HepG2 (cell line): ENCODE measurements around the gene FGF14. TPM values are rescaled to one million over a fixed set of nuclear protein-coding genes. Genes with fewer than 3 reads are reported as not detected.

Experiments
- ATAC-seq: fragments of 200-7000 bp; cut with Tn5 transposase; 3 replicates; pipeline ENCODE4 v1.9.1; 2020; ENCODE audit warnings: mild to moderate bottlenecking, moderate library complexity
- BruUV-seq: library from RNA; stranded (reverse); fragments of 400-500 nt; replicated peaks from 2 replicates; lab custom pipeline; 2021; lab: Mats Ljungman, UMichigan
- CTCF ChIA-PET: fragments of 300-600 bp; formaldehyde crosslinking; extraction: SDS; loops from one replicate; lab custom pipeline; 2021; ENCODE audit warnings: low total read pairs, inconsistent platforms, low intra/inter-chr PET ratio; lab: Yijun Ruan, JAX
- POLR2A ChIA-PET: fragments of 350-600 bp; sonication (Branson Sonifier 250); formaldehyde crosslinking; loops from one replicate; lab custom pipeline; 2020; ENCODE audit warnings: antibody characterized with exemption, inconsistent platforms; lab: Yijun Ruan, JAX
- DNase-seq: peaks from one replicate; pipeline ENCODE4 v3.0.0-alpha.2; 2015; ENCODE audit warnings: low spot score
- FAIRE-seq: peaks from 3 replicates; lab custom pipeline; 2011; peaks lifted over from hg19 to GRCh38; lab: Jason Lieb, UNC
- H2AFZ ChIP-seq: one replicate; pipeline ENCODE4 v1.6.1; 2011; ENCODE audit warnings: low read length, inconsistent platforms
- H3K27ac ChIP-seq: fragments of 300-600 bp; 3 replicates; pipeline ENCODE4 v1.8.0; 2011; ENCODE audit warnings: mixed run types, mild to moderate bottlenecking, mixed read lengths, low read length, inconsistent platforms; ENCODE audit not compliant: insufficient read depth; ENCODE audit errors: extremely low read length
- H3K27me3 ChIP-seq, 2 experiments: fragments of 200-600 bp in 1 of 2; 2 replicates in 1 of 2; 3 replicates in 1 of 2; pipeline versions ENCODE4 v1.6.0 to v1.8.0; 2011; ENCODE audit warnings: low read length in 2 of 2, mild to moderate bottlenecking in 2 of 2, moderate library complexity in 2 of 2, inconsistent platforms in 1 of 2; ENCODE audit not compliant: insufficient read depth in 2 of 2, control insufficient read depth in 1 of 2
- H3K36me3 ChIP-seq, 2 experiments: fragments of 200-600 bp in 1 of 2; replicated peaks in 1 of 2; 2 replicates in 1 of 2; 3 replicates in 1 of 2; pipeline versions ENCODE4 v1.5.1 to v1.8.0; 2011; ENCODE audit warnings: low read length in 2 of 2, inconsistent platforms in 1 of 2; ENCODE audit not compliant: insufficient read depth in 2 of 2, control insufficient read depth in 1 of 2
- H3K4me1 ChIP-seq: 2 replicates; pipeline ENCODE4 v1.5.1; 2012; ENCODE audit warnings: low read length, inconsistent platforms; ENCODE audit not compliant: insufficient read depth
- H3K4me2 ChIP-seq: 2 replicates; pipeline ENCODE4 v1.6.0; 2011; ENCODE audit warnings: low read depth, low read length, inconsistent platforms
- H3K4me3 ChIP-seq, 3 experiments: fragments of 200-600 bp in 1 of 3; sonication (generic), shearing (Covaris generic) in 1 of 3; replicated peaks in 1 of 3; 2 replicates each; pipeline ENCODE4 v1.5.1; 2011 to 2016; ENCODE audit warnings: low read length in 3 of 3, inconsistent platforms in 2 of 3, low read depth in 2 of 3, mild to moderate bottlenecking in 2 of 3, control low read depth in 1 of 3, mixed read lengths in 1 of 3; ENCODE audit not compliant: insufficient read depth in 1 of 3
- H3K79me2 ChIP-seq: one replicate; pipeline ENCODE4 v1.6.1; 2011; ENCODE audit warnings: low read length, inconsistent platforms; ENCODE audit not compliant: insufficient read depth
- H3K9ac ChIP-seq: 2 replicates; pipeline ENCODE4 v1.6.0; 2011; ENCODE audit warnings: mild to moderate bottlenecking, low read depth, low read length, inconsistent platforms; ENCODE audit not compliant: insufficient read depth
- H3K9me3 ChIP-seq: 2 replicates; pipeline ENCODE4 v1.5.1; 2012; ENCODE audit warnings: mild to moderate bottlenecking, low read length
- H4K20me1 ChIP-seq: 2 replicates; pipeline ENCODE4 v1.6.0; 2011; ENCODE audit warnings: inconsistent platforms, mild to moderate bottlenecking, low read length, moderate library complexity; ENCODE audit not compliant: insufficient read depth
- NCOA5 ChIP-seq: sonication (generic); formaldehyde crosslinking; IDR thresholded peaks from 2 replicates; pipeline ENCODE4 v1.4.0; 2020; ENCODE audit warnings: missing genetic modification reagents
- POLR2AphosphoS2 ChIP-seq: IDR thresholded peaks from 2 replicates; pipeline ENCODE4 v1.6.1; 2011; ENCODE audit warnings: low read depth, low read length, improper control_type of control experiment
- SRY ChIP-seq: sonication (generic); formaldehyde crosslinking; IDR thresholded peaks from 2 replicates; pipeline ENCODE4 v1.8.0; 2022; ENCODE audit warnings: mild to moderate bottlenecking, missing genetic modification reagents
- WGBS: methylation state at CpG from one replicate; pipeline ENCODE4 v1.1.6; 2017; ENCODE audit warnings: low lambda C conversion rate; 5-methylcytosine and 5-hydroxymethylcytosine counted together
- in situ Hi-C: cut with HindIII; loops from 2 replicates; pipeline ENCODE4 v1.10.0; 2017; ENCODE audit warnings: low pct_unique_long_range_greater_than_20kb; ENCODE audit not compliant: extremely low pct_ligation_motif_present
- intact Hi-C: fragments of 100-400 bp; cut with micrococcal nuclease; formaldehyde crosslinking; loops from one replicate; pipeline ENCODE4 v1.10.0; 2022; ENCODE audit not compliant: unreplicated experiment
- polyA plus RNA-seq, 8 experiments: library from polyadenylated mRNA; depleted of rRNA in 3 of 8; stranded (reverse) in 7 of 8; unstranded in 1 of 8; fragments of >200 nt; fragmentation: Illumina TruSeq in 4 of 8; extraction: Trizol in 4 of 8; gene quantifications; 2 replicates each; pipeline versions ENCODE4 v1.2.1 to v1.2.3, GENCODE V29; 2011 to 2016; ENCODE audit warnings: low read depth in 4 of 8, missing spikeins in 1 of 8, mixed read lengths in 1 of 8; ENCODE audit not compliant: insufficient read depth in 1 of 8
- total RNA-seq, 5 experiments: library from RNA; depleted of rRNA; stranded (reverse); fragments of >200 nt; fragmentation: Illumina TruSeq; extraction: Trizol; gene quantifications; 2 replicates each; pipeline ENCODE4 v1.2.3, GENCODE V29; 2016; ENCODE audit warnings: low read depth in 1 of 5
- TF ChIP-seq, protein P1 (sequence below): sonication (generic); formaldehyde crosslinking; IDR thresholded peaks from 2 replicates; pipeline ENCODE4 v1.4.0; 2020; ENCODE audit warnings: missing genetic modification reagents
- TF ChIP-seq, protein P2 (sequence below), 2 experiments: sonication (generic) in 1 of 2; formaldehyde crosslinking in 1 of 2; IDR thresholded peaks; 2 replicates each; pipeline versions ENCODE4 v1.4.0 to v1.6.1; 2016 to 2020; ENCODE audit warnings: borderline replicate concordance in 1 of 2, low read depth in 1 of 2, mild to moderate bottlenecking in 1 of 2, missing genetic modification reagents in 1 of 2

FGF14 gene
- total and polyA plus RNA-seq, 2 of the 13 experiments (the other 11 are each of a cell fraction or from before 2014, with no cell fraction given), result not detected

DNA sequence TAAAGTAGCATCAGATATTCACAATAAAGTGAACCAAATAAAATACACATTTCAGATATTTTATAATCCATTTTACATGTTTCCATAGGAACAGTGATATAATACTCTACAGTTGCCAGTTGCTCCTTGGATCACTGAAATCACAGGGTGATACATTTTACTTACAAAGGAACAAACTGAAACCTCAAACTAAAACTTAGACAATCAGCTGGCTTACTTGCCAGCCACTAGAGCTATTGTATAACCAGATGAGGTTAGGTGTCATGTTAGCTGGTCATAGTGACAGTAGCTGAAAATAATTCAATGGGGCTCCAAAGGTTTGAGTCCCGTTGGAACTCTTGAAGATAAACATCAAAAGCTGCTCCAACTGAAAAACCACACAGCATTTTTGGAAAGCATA is 674.7 kb downstream of the FGF14 start:
- Histone ChIP-seq H3K9ac (no peak overlapping the region), H3K4me1 (no peaks in the 10 kb centered on the region), H2AFZ (no peak overlapping the region)
- intact Hi-C loops, result no loop called here
- in situ Hi-C loops, result no loop called here
- no TSS peak for BruUV-seq
- ATAC-seq, result no peak
- FAIRE-seq, result no peak
- WGBS, result 0% methylated on average over 1 of the region's 1 CpG
- POLR2A ChIA-PET, result no interaction called here
- TF ChIP-seq SRY, result no peak
- TF ChIP-seq, protein P1, sequence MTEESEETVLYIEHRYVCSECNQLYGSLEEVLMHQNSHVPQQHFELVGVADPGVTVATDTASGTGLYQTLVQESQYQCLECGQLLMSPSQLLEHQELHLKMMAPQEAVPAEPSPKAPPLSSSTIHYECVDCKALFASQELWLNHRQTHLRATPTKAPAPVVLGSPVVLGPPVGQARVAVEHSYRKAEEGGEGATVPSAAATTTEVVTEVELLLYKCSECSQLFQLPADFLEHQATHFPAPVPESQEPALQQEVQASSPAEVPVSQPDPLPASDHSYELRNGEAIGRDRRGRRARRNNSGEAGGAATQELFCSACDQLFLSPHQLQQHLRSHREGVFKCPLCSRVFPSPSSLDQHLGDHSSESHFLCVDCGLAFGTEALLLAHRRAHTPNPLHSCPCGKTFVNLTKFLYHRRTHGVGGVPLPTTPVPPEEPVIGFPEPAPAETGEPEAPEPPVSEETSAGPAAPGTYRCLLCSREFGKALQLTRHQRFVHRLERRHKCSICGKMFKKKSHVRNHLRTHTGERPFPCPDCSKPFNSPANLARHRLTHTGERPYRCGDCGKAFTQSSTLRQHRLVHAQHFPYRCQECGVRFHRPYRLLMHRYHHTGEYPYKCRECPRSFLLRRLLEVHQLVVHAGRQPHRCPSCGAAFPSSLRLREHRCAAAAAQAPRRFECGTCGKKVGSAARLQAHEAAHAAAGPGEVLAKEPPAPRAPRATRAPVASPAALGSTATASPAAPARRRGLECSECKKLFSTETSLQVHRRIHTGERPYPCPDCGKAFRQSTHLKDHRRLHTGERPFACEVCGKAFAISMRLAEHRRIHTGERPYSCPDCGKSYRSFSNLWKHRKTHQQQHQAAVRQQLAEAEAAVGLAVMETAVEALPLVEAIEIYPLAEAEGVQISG (CRISPR knock-in tag), result no peak
- TF ChIP-seq, all 625 proteins: peak for 0
- no peak overlapping the region for H3K27ac ChIP-seq
- H3K9me3 ChIP-seq, result no peaks in the 10 kb centered on the region
- H3K36me3 ChIP-seq, result no peaks in the 10 kb centered on the region
- no peak overlapping the region for H3K4me3 ChIP-seq
- no peak for DNase-seq
- CTCF ChIA-PET, result no interaction called here
- no peaks in the 10 kb centered on the region for H3K79me2 ChIP-seq
- H3K4me2 ChIP-seq, result no peak overlapping the region
- no peaks in the 10 kb centered on the region for H3K27me3 ChIP-seq
- no peaks in the 10 kb centered on the region for H4K20me1 ChIP-seq

DNA sequence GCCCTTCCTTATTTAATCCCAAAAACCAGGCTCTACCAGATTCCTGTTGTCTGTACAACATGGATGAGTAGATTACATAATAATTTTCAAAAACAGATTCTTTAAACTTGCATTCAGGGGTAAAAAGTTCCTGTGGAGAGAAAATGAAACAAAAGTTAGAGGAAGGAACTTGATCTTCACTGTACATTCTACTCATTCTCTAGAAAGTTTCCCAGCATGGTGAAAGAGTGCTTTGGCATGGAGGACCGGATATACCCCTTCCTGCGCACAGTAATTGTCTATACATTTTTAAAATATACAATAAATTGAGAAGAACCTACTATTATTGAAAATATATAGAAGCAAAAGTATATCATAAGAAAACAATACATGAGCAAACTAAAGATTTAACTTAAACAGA is 675.2 kb downstream of the FGF14 start:
- ChIA-PET POLR2A (no interaction called here), CTCF (no interaction called here)
- in situ Hi-C loops, result no loop called here
- Histone ChIP-seq H3K4me1 (no peaks in the 10 kb centered on the region), H3K27ac (no peak overlapping the region), H3K36me3 (no peaks in the 10 kb centered on the region), H3K79me2 (no peaks in the 10 kb centered on the region), H3K9ac (no peak overlapping the region), H4K20me1 (no peaks in the 10 kb centered on the region), H2AFZ (no peak overlapping the region), H3K4me3 (no peak overlapping the region), H3K9me3 (no peaks in the 10 kb centered on the region), H3K4me2 (no peak overlapping the region), H3K27me3 (no peaks in the 10 kb centered on the region)
- intact Hi-C loops, result no loop called here
- DNase-seq (no peak), FAIRE-seq (no peak), ATAC-seq (no peak)
- WGBS, result 4% methylated on average over 2 of the region's 2 CpGs
- BruUV-seq, result no TSS peak
- TF ChIP-seq, protein P2, sequence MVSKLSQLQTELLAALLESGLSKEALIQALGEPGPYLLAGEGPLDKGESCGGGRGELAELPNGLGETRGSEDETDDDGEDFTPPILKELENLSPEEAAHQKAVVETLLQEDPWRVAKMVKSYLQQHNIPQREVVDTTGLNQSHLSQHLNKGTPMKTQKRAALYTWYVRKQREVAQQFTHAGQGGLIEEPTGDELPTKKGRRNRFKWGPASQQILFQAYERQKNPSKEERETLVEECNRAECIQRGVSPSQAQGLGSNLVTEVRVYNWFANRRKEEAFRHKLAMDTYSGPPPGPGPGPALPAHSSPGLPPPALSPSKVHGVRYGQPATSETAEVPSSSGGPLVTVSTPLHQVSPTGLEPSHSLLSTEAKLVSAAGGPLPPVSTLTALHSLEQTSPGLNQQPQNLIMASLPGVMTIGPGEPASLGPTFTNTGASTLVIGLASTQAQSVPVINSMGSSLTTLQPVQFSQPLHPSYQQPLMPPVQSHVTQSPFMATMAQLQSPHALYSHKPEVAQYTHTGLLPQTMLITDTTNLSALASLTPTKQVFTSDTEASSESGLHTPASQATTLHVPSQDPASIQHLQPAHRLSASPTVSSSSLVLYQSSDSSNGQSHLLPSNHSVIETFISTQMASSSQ (IDR thresholded peaks at IDR 0.05; ENCODE audit: low read depth), result no peak
- TF ChIP-seq, protein P2 (CRISPR knock-in tag; IDR thresholded peaks at IDR 0.05; ENCODE audit: borderline replicate concordance), result no peak
- no peak for TF ChIP-seq NCOA5 (CRISPR knock-in tag)
- TF ChIP-seq POLR2AphosphoS2, result no peak
